Islet precursor cell (in vitro differentiated cells): ENCODE results near the gene CNGA1.
"Not testable (repeated sequence)": the region's sequence is repeated elsewhere in the genome, so short reads cannot be mapped to it uniquely, and the experiment has no call there.

ENCODE experiments used
- DNase-seq: peaks from one replicate; pipeline ENCODE4 v3.0.0-alpha.2; 2018

The CNGA1 gene

GRCh38 chr4:48028696-48029095 lies 12.2 kb upstream of the CNGA1 start:
- no peak for DNase-seq

GRCh38 chr4:48027653-48028052 lies 11.2 kb upstream of the CNGA1 start:
- no peak for DNase-seq

GRCh38 chr4:48025005-48025404 lies 8.5 kb upstream of the CNGA1 start:
- DNase-seq, result peak; percentile 59

GRCh38 chr4:48024522-48024921 lies 8.0 kb upstream of the CNGA1 start:
- DNase-seq, result no peak

- no peak for DNase-seq
Observed at GRCh38 chr4:48022192-48022799, 5.8 kb upstream of the CNGA1 start.

GRCh38 chr4:48021100-48021499 lies 4.6 kb upstream of the CNGA1 start:
- DNase-seq, result no peak

GRCh38 chr4:48018112-48018511 lies 1.6 kb upstream of the CNGA1 start:
- DNase-seq, result no peak

- DNase-seq, result peak; percentile 97
Observed at GRCh38 chr4:48017108-48017571, 659 bp upstream of the CNGA1 start.

- no peak for DNase-seq
Observed at GRCh38 chr4:48015678-48016077, 803 bp downstream of the CNGA1 start.

- DNase-seq, result no peak
Observed at GRCh38 chr4:48015216-48015615, 1.3 kb downstream of the CNGA1 start.

- no peak for DNase-seq
Observed at GRCh38 chr4:48012824-48013223, 3.7 kb downstream of the CNGA1 start.

GRCh38 chr4:48011722-48012121 lies 4.8 kb downstream of the CNGA1 start:
- no peak for DNase-seq

GRCh38 chr4:48010906-48011305 lies 5.6 kb downstream of the CNGA1 start:
- not testable (repeated sequence) for DNase-seq

- no peak for DNase-seq
Observed at GRCh38 chr4:48008021-48008596, 8.4 kb downstream of the CNGA1 start.

GRCh38 chr4:48005781-48006180 lies 10.7 kb downstream of the CNGA1 start:
- DNase-seq, result no peak

- not testable (repeated sequence) for DNase-seq
Observed at GRCh38 chr4:48003568-48003967, 12.9 kb downstream of the CNGA1 start.

GRCh38 chr4:48002267-48002666 lies 14.2 kb downstream of the CNGA1 start:
- no peak for DNase-seq

- no peak for DNase-seq
Observed at GRCh38 chr4:47996021-47996420, 20.5 kb downstream of the CNGA1 start.

GRCh38 chr4:47992475-47992874 lies 24.0 kb downstream of the CNGA1 start:
- DNase-seq, result not testable (repeated sequence)

GRCh38 chr4:47990145-47990544 lies 26.3 kb downstream of the CNGA1 start:
- DNase-seq, result no peak

- no peak for DNase-seq
Observed at GRCh38 chr4:47974566-47974965, 41.9 kb downstream of the CNGA1 start.

- DNase-seq, result no peak
Observed at GRCh38 chr4:47972721-47973120, 43.8 kb downstream of the CNGA1 start.

- no peak for DNase-seq
Observed at GRCh38 chr4:47972181-47972580, 44.3 kb downstream of the CNGA1 start.

- no peak for DNase-seq
Observed at GRCh38 chr4:47968847-47969246, 47.6 kb downstream of the CNGA1 start.

- no peak for DNase-seq
Observed at GRCh38 chr4:47954677-47955076, 61.8 kb downstream of the CNGA1 start.
